Activated T-cell treated with anti-CD3 and anti-CD28 coated beads for 1 hour (primary cell): Measurements from ENCODE around the gene KMT2A.

Source experiments
- DNase-seq: peaks from one replicate; pipeline ENCODE4 v3.0.0-alpha.2; 2020; ENCODE audit warnings: low read depth

Gene KMT2A

GRCh38 chr11:118488480-118489109, 52.3 kb downstream of the KMT2A start:
- peak; percentile 76 for DNase-seq

- no peak for DNase-seq
Observed at GRCh38 chr11:118491041-118491440, 54.7 kb downstream of the KMT2A start.

- no peak for DNase-seq
Observed at GRCh38 chr11:118497831-118498230, 61.5 kb downstream of the KMT2A start.

GRCh38 chr11:118503216-118503615, 66.9 kb downstream of the KMT2A start:
- DNase-seq: no peak

- no peak for DNase-seq
Observed at GRCh38 chr11:118511601-118512000, 75.3 kb downstream of the KMT2A start.

- no peak for DNase-seq
Observed at GRCh38 chr11:118514103-118514502, 77.8 kb downstream of the KMT2A start.

- DNase-seq: no peak
Observed at GRCh38 chr11:118519549-118519948, 83.3 kb downstream of the KMT2A start.

- no peak for DNase-seq
Observed at GRCh38 chr11:118521892-118522311, 85.6 kb downstream of the KMT2A start.

GRCh38 chr11:118522571-118523072, 86.3 kb downstream of the KMT2A start:
- no peak for DNase-seq

- no peak for DNase-seq
Observed at GRCh38 chr11:118524356-118524755, 88.1 kb downstream of the KMT2A start.

GRCh38 chr11:118524757-118525470, 88.6 kb downstream of the KMT2A start:
- no peak for DNase-seq

GRCh38 chr11:118526688-118527087, 90.4 kb downstream of the KMT2A start:
- DNase-seq: no peak

GRCh38 chr11:118527109-118527508, 90.8 kb downstream of the KMT2A start, which contains the start of gene TTC36:
TSS of gene TTC36 (plus strand) at chr11:118527474. CDS start at chr11:118527495, 21 bp downstream.
- no peak for DNase-seq

- DNase-seq: no peak
Observed at GRCh38 chr11:118528511-118528910, 92.2 kb downstream of the KMT2A start.

- no peak for DNase-seq
Observed at GRCh38 chr11:118529584-118530175, 93.4 kb downstream of the KMT2A start.

GRCh38 chr11:118530180-118530682, 93.9 kb downstream of the KMT2A start:
- no peak for DNase-seq

- DNase-seq: peak; percentile 58
Observed at GRCh38 chr11:118530683-118531596, 94.6 kb downstream of the KMT2A start, which contains the start of gene TMEM25. TSS of gene TMEM25 (plus strand) at chr11:118531192. CDS start at chr11:118531802, 610 bp downstream.

- no peak for DNase-seq
Observed at GRCh38 chr11:118531597-118532084, 95.3 kb downstream of the KMT2A start.

GRCh38 chr11:118532091-118532490, 95.8 kb downstream of the KMT2A start:
- no peak for DNase-seq

- no peak for DNase-seq
Observed at GRCh38 chr11:118532852-118533768, 96.8 kb downstream of the KMT2A start.
